ENCODE results near the gene SERPINI1.

GRCh38 chr3:167709690-167710089, 25.8 kb upstream of the SERPINI1 start:
- TF ChIP-seq POLR2A (IDR thresholded peaks at IDR 0.05) (no peak), CTCF (IDR thresholded peaks at IDR 0.05) (no peak)
